ENCODE measurements around the gene LTBP2. TPM values are rescaled to one million over a fixed set of nuclear protein-coding genes. Genes with fewer than 3 reads are reported as not detected.

LTBP2 gene
- total RNA-seq, 1 donor from 2014 or later = 6.6 TPM

DNA sequence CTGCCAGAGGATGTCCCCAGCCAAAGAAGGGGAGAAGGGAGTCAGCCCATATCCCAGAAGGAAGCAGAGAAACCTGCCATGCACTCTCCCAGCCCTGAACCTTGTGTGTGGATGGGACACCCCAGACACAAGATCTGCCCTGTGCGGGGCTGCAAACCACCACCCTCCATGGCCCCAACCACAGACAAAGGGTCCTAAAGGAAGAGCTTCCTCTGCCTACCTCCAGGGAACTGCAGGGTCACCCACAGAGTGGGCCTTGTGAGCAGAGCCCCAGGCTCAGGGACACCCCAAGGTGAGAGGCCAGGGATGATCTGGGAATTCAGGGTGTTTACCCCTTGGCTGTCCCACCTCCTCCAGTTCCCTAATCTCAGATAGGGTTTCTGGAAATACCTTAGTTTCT lies 62.0 kb downstream of the LTBP2 start:
- H3K27me3 ChIP-seq (ENCODE audit: control insufficient read depth, insufficient read depth, low read length) = no peaks in the 10 kb centered on the region
- H3K4me3 ChIP-seq (ENCODE audit: low read depth, low read length) = no peak overlapping the region
- H3K36me3 ChIP-seq (ENCODE audit: control insufficient read depth, insufficient read depth, low read length) = no peaks in the 10 kb centered on the region
- FAIRE-seq (no peak), DNase-seq (ENCODE audit: low read depth) (no peak)
- TF ChIP-seq, protein P1, sequence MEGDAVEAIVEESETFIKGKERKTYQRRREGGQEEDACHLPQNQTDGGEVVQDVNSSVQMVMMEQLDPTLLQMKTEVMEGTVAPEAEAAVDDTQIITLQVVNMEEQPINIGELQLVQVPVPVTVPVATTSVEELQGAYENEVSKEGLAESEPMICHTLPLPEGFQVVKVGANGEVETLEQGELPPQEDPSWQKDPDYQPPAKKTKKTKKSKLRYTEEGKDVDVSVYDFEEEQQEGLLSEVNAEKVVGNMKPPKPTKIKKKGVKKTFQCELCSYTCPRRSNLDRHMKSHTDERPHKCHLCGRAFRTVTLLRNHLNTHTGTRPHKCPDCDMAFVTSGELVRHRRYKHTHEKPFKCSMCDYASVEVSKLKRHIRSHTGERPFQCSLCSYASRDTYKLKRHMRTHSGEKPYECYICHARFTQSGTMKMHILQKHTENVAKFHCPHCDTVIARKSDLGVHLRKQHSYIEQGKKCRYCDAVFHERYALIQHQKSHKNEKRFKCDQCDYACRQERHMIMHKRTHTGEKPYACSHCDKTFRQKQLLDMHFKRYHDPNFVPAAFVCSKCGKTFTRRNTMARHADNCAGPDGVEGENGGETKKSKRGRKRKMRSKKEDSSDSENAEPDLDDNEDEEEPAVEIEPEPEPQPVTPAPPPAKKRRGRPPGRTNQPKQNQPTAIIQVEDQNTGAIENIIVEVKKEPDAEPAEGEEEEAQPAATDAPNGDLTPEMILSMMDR (IDR thresholded peaks at IDR 0.05; ENCODE audit: insufficient read depth, low read length, severe bottlenecking) = no peak

DNA sequence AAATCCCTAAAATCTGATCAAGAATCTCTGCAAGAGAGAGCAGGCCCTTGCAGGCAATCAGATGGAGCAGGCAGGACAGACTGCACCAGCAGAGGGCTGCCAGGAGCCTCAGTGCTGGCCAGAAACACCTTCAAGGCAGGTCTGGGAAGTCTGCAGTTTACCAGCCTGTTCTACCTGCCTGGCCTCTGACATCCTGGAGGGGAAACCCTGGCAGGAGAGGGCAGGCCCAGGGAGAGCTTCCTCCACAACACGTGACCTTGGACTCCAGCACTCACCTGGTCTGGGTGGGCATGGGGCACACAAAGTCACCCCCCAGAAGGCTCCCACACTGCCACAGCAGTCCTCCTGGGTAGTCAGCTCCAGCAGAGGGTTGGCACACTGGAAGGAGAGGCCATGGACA lies 62.4 kb downstream of the LTBP2 start:
- Histone ChIP-seq H3K36me3 (ENCODE audit: control insufficient read depth, insufficient read depth, low read length) (no peaks in the 10 kb centered on the region), H3K27me3 (ENCODE audit: control insufficient read depth, insufficient read depth, low read length) (no peaks in the 10 kb centered on the region), H3K4me3 (ENCODE audit: low read depth, low read length) (no peak overlapping the region)
- peak; percentile 50 for DNase-seq (ENCODE audit: low read depth)
- FAIRE-seq = peak; percentile 28
- TF ChIP-seq, protein P1 (IDR thresholded peaks at IDR 0.05; ENCODE audit: insufficient read depth, low read length, severe bottlenecking) = peak; percentile 86

DNA sequence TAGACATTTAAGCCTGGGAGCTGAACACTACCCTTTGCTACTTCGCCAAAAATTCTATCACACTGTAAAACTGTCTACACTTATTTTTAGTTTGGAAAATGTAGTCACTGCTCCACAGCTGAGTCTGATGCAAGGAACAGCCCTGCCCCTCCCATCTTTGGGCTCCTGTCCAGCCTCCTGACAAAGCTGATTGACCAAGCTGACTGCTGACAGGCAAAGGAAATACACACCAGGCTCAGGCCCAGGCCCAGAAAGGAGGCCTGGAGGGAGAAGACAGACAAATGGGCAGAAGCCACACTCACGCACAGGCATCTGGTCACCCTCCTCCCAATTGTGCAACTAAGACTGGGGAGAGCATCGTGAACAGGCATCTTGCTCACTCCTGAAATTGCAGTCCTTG lies 63.2 kb downstream of the LTBP2 start:
- DNase-seq (ENCODE audit: low read depth) (no peak), FAIRE-seq (no peak)
- H3K27me3 ChIP-seq (ENCODE audit: control insufficient read depth, insufficient read depth, low read length) = no peaks in the 10 kb centered on the region
- TF ChIP-seq, protein P1 (IDR thresholded peaks at IDR 0.05; ENCODE audit: insufficient read depth, low read length, severe bottlenecking) = no peak
- H3K4me3 ChIP-seq (ENCODE audit: low read depth, low read length) = no peak overlapping the region
- H3K36me3 ChIP-seq (ENCODE audit: control insufficient read depth, insufficient read depth, low read length) = no peaks in the 10 kb centered on the region

DNA sequence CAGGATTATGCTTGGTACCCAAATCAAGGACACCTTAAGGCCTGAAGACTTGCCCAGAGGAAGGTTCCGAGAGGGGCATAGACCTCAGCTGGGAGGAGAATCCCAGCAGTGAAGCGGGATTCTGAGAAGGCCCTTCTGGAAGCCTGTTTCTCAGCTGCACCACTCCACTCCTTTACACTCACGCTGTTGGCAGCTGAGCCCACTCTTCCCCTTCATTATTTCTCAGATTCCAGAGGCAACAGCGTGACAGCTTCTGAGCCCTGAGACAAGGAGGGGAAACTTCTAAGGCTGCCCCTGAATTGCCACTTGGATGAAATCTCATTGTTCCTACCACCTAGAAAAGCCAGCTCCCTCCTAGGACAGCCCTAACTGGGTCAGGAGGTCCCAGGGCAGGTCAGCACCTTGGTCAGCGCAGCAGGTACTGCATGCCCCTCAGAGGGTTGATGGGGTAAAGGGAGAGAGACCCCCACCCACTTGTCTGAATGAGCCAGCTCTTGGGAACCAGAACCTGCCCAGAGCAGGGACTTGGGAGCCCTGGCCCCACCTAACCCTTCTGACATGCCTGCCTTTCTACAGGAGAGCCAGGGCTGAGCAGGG lies 64.6 kb downstream of the LTBP2 start:
- no peak for DNase-seq (ENCODE audit: low read depth)
- no peaks in the 10 kb centered on the region for H3K36me3 ChIP-seq (ENCODE audit: control insufficient read depth, insufficient read depth, low read length)
- no peak for FAIRE-seq
- TF ChIP-seq, protein P1 (IDR thresholded peaks at IDR 0.05; ENCODE audit: insufficient read depth, low read length, severe bottlenecking) = no peak
- no peak overlapping the region for H3K4me3 ChIP-seq (ENCODE audit: low read depth, low read length)
- no peaks in the 10 kb centered on the region for H3K27me3 ChIP-seq (ENCODE audit: control insufficient read depth, insufficient read depth, low read length)

DNA sequence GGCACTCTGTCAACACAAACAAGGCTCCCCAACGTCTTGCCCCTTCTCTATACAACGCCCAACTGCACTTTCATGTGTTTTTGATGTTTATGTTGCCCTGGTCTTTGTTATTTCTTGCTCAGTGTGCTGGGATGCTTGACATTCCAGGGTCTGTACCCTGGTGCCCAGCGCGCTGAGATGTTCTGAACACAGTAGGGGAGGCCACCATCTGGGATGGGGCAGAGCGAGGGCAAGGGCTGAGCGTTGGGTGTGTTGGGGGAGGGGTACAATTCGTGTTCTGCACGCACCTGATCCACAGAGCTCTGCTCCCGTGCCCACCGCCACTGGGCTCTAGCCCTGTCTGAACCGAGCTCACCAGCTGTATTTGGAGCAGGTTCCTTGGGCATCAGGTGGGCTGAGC lies 65.6 kb downstream of the LTBP2 start:
- TF ChIP-seq, protein P1 (IDR thresholded peaks at IDR 0.05; ENCODE audit: insufficient read depth, low read length, severe bottlenecking) = no peak

DNA sequence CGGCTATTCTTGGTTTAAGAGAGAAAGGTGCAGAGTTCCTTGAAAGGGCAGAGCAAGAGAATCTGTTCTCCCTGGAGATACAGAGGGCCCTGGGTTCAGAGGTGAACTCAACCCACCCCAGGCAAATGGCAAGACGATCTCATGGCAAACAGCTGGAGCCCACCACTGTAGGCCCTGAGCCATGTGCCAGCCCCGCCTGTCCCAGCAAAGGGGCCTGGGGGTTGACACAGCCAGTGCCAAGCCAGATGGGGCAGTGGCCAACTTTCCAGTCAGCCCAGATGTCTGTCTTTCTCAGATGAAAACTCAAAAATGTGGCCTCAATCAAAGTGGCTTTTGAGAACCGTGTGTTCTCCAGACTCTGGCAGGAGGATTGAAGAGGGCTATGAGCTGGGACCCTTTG lies 66.7 kb downstream of the LTBP2 start:
- FAIRE-seq (no peak), DNase-seq (ENCODE audit: low read depth) (no peak)
- H3K36me3 ChIP-seq (ENCODE audit: control insufficient read depth, insufficient read depth, low read length) = no peaks in the 10 kb centered on the region
- H3K4me3 ChIP-seq (ENCODE audit: low read depth, low read length) = no peak overlapping the region
- TF ChIP-seq, protein P1 (IDR thresholded peaks at IDR 0.05; ENCODE audit: insufficient read depth, low read length, severe bottlenecking) = no peak
- H3K27me3 ChIP-seq (ENCODE audit: control insufficient read depth, insufficient read depth, low read length) = no peaks in the 10 kb centered on the region

More for the DNA sequence above, 65.6 kb downstream of the LTBP2 start:
- H3K36me3 ChIP-seq (ENCODE audit: control insufficient read depth, insufficient read depth, low read length) = no peaks in the 10 kb centered on the region
- no peak overlapping the region for H3K4me3 ChIP-seq (ENCODE audit: low read depth, low read length)
- no peak for FAIRE-seq
- DNase-seq (ENCODE audit: low read depth) = no peak
- H3K27me3 ChIP-seq (ENCODE audit: control insufficient read depth, insufficient read depth, low read length) = no peaks in the 10 kb centered on the region

Data from bronchial epithelial cell (primary cell).